ENCODE results near the gene MS4A15.

The MS4A15 gene

GRCh38 chr11:60780774-60781173 lies 24.1 kb downstream of the MS4A15 start:
- no peak for DNase-seq

- DNase-seq, result no peak
Measured at GRCh38 chr11:60781286-60781980, 24.8 kb downstream of the MS4A15 start.

GRCh38 chr11:60781981-60782316 lies 25.3 kb downstream of the MS4A15 start:
- DNase-seq, result no peak

- DNase-seq, result no peak
Measured at GRCh38 chr11:60782393-60783140, 25.9 kb downstream of the MS4A15 start.

- DNase-seq, result no peak
Measured at GRCh38 chr11:60783141-60783484, 26.4 kb downstream of the MS4A15 start.

DNA sequence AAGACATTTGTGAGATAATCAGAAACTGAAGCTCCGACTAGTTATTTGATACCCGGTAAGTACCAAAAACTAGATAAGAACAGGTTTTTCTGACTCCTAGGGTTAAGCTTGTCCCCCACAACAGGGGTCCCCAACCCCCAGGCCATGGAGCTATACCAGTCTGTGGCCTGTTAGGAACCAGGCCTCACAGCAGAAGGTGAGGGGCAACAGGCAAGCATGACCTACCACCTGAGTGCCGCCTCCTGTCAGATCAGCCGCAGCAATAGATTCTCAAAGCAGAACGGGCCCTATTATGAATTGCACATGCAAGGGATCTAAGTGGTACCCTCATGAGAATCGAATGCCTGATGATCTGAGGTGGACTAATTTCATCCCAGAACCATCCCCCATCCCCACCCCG lies 27.2 kb downstream of the MS4A15 start:
- DNase-seq, result no peak

DNA sequence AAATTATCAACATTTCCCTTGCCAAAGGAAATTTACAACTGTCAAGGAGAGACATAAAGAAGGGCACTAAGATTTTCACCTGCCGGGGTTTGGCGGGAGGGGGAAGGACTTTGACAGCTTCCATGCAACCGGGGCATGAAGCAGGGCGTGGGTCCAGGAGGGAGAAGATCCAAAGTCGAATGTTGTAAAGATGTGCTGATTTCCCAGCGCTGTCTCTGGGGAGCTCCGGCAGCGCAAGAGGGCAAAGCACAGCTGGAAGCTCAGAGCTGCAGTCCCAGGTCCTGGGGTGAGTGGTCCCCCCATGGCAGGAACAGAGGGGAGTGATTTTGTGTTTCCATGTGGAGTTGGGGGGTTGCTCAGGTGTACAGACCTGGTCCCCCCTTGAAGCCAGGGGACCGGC lies 28.5 kb downstream of the MS4A15 start, which contains the start of gene MS4A10:
Gene MS4A10, plus strand, starts transcription at position 198 of the 400 bp plus-strand sequence. CDS start 5,003 bp downstream, outside the sequence.
- DNase-seq, result no peak

GRCh38 chr11:60785806-60786361 lies 29.2 kb downstream of the MS4A15 start:
- DNase-seq, result no peak

- DNase-seq, result no peak
Measured at GRCh38 chr11:60786811-60787567, 30.3 kb downstream of the MS4A15 start.

DNA sequence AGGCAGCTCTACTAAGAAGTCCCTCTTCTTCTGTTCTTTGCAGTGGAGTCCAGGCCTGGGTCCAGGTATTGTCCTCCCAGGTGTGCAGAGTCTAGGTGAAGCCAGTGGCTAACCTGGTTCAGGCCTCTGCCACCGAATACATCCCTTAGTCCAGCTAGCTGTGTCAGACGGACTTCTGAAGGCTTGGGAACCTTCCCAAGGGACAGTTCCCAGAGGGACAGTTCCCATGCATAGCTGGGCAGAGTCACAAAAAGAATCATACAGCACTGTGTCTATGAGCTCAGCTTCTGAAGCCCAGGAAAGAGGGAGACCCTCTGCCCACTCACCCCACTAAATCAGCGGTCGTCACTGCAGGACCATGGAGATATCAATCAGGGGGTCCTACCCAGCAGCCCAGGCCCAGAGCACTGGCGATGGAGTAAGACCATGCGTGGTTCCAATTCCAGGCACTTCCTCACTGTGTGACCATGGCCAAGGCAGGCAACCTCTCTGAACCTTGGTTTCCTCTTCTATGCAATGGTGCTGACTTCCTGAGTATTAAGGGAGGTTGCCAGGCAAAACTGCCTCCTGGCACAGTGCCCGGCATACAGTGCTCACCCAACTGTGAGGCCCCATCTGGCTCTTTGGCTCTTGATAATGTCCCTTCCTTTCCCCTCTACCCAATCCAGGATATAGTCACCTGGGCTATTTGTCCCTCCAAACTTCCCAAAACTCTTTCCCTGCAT lies 31.9 kb downstream of the MS4A15 start:
- no peak for DNase-seq

GRCh38 chr11:60790726-60791125 lies 34.1 kb downstream of the MS4A15 start:
- no peak for DNase-seq

GRCh38 chr11:60791153-60791933 lies 34.7 kb downstream of the MS4A15 start:
- DNase-seq, result no peak

DNA sequence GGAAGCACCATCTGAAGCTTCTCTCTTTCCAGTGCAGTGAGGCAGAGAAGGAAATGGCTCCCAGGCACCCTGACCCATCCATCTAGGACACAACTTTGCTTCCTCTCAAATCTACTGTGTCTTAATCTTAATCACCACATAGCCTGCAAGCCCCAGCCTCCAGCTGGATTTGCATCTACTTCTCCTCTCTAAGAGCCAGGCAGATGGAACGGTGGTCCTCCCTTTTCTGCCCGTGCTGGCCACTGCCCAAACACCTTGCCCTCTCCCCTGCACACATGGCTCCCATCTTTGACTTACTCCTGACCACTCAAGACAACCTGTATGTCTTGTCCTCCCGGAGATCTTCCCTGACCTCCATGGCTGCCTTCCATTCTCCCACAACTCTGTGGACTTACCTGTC lies 35.9 kb downstream of the MS4A15 start:
- no peak for DNase-seq

GRCh38 chr11:60795291-60795690 lies 38.6 kb downstream of the MS4A15 start:
- DNase-seq, result no peak

DNA sequence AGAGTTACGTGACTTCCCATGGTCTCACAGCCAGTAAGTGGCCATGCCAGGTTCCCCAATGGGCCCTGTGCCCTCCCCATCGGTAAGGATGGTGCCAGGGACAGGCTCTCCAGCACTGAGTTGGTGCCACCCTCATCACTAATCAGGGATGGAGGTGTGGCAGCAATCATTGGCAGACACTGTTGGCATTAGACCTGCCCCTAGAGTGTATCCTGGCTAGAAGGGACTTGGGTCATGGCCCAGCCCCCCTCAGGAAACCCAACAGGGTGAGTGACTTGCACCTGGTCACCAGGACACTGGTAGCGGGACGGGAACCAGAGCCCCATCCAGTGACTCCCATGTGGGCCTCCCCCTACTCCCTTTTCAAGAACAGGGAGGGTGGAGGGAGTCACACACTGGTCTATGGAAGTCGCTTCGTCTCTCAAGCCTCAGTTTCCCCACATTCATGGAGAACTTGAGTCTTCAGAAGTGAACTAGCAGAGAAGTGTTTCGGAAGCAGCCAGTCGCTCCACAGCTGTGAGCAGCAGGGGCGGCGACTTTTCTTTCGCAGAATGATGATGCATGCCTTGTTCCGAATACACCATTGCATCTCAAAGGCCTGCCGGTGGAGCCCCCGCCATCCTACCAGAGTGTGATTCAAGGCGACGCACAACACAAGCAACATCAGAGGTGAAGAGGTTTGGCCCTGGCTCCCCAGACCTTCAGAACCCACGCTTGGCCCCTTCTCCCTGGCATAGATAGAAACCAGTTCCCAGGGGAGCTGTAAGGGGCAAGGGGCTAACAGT lies 41.4 kb downstream of the MS4A15 start:
- DNase-seq, result no peak

GRCh38 chr11:60798631-60799030 lies 42.0 kb downstream of the MS4A15 start:
- no peak for DNase-seq

- no peak for DNase-seq
Measured at GRCh38 chr11:60801194-60801593, 44.5 kb downstream of the MS4A15 start.

GRCh38 chr11:60803273-60803936 lies 46.7 kb downstream of the MS4A15 start:
- no peak for DNase-seq

DNA sequence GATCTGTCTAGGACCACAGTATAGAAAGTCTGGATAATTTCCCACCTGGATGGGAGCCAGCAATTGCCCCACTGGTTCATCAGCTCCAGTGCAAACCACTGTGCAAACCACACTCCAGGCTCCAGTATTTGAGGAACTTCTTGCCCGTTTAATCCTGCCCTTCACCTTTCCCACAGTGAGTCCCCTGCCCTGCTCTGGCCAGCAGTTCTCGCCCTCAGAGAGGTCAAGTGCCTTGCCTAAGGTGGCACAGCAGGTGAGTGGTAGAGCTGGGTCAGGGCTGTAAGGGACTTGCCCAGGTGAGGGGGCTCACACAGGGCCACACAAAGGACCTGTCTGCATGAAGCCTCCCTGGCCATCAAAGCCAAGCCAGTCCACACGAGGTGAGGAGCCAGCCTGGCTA lies 52.6 kb downstream of the MS4A15 start:
- DNase-seq, result no peak

GRCh38 chr11:60809691-60810090 lies 53.0 kb downstream of the MS4A15 start:
- DNase-seq, result no peak

DNA sequence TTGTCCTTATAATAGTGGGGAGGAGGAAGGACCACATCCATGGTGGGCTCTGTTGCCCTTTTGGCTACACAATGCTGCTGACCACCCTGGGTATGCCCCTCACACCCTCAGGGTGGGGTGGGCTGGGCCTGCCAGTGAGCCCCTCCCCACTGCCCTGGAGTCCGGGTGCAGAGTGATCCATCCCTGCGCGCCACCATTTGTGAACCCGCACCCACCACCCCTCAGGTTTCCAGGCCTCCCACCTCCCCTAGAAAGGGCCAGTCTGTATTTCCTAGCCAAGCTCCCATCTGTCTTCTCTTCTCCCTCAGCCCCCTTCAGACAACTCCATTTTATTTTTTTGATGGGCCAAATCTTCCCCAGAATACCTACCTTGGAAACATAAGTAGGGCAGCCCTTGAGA lies 53.5 kb downstream of the MS4A15 start:
- DNase-seq, result no peak

All from NCI-H2029 (cell line).